ENCODE data around the gene SLCO1B1. TPM values are rescaled to one million over a fixed set of nuclear protein-coding genes. Genes with fewer than 3 reads are reported as not detected.

The SLCO1B1 gene
- total and polyA plus RNA-seq, 2 donors (not counting 1 experiment from before 2014, with no cell fraction given) = not detected

GRCh38 chr12:21111732-21112131 lies 19.3 kb upstream of the SLCO1B1 start:
- no peak overlapping the region for H3K4me3 Mint-ChIP-seq
- H3K36me3 ChIP-seq (replicated peaks in 1 of 2; ENCODE audit: control extremely low read depth in 1 of 2, control insufficient read depth in 1 of 2, extremely low read depth in 1 of 2, insufficient read depth in 2 of 2, low read length in 1 of 2) = no peaks in the 10 kb centered on the region
- H2AFZ ChIP-seq (ENCODE audit: insufficient read depth, low read depth, low read length, poor library complexity, severe bottlenecking) = no peak overlapping the region
- H4K20me1 ChIP-seq (ENCODE audit: control insufficient read depth, insufficient read depth, low read length, poor library complexity, severe bottlenecking) = no peaks in the 10 kb centered on the region
- H3K27ac Mint-ChIP-seq = no peak overlapping the region
- ATAC-seq (ENCODE audit: low read depth) (no peak), DNase-seq (no peak)
- CTCF ChIA-PET = no interaction called here
- H3K79me2 ChIP-seq (ENCODE audit: control insufficient read depth, insufficient read depth, low read length) = no peaks in the 10 kb centered on the region
- H3K4me1 ChIP-seq (ENCODE audit: control insufficient read depth in 2 of 2, insufficient read depth in 2 of 2, low read length in 2 of 2) = no peaks in the 10 kb centered on the region
- intact Hi-C loops (cut with micrococcal nuclease) = no loop called here
- no peak overlapping the region for H3K4me2 ChIP-seq (replicated peaks; ENCODE audit: low read depth, low read length, poor library complexity, severe bottlenecking)
- WGBS (ENCODE audit: insufficient coverage) = 72% methylated on average over 2 of the region's 4 CpGs
- no peaks in the 10 kb centered on the region for H3K27me3 Mint-ChIP-seq
- no peaks in the 10 kb centered on the region for H3K4me1 Mint-ChIP-seq
- peaks cover 0 to 2% (median 0%) of the 10 kb centered on the region in 3 donors for H3K9me3 ChIP-seq (ENCODE audit: control extremely low read depth in 1 of 3, control insufficient read depth in 2 of 3, insufficient read depth in 1 of 3, low read length in 2 of 3)
- H3K9me3 Mint-ChIP-seq (ENCODE audit: insufficient read depth) = peaks cover 7% of the 10 kb centered on the region
- H3K4me3 ChIP-seq (ENCODE audit: control extremely low read depth in 1 of 5, extremely low read depth in 1 of 5, insufficient read depth in 1 of 5, low read depth in 2 of 5, low read length in 4 of 5) = no peak overlapping the region
- TF ChIP-seq CTCF (IDR thresholded peaks at IDR 0.05) = no peak
- POLR2A ChIA-PET = no interaction called here
- H3K27ac ChIP-seq (ENCODE audit: low read length in 2 of 2) = no peak overlapping the region
- no peak overlapping the region for H3K9ac ChIP-seq (ENCODE audit: low read length)
- H3K27me3 ChIP-seq (replicated peaks in 1 of 4; ENCODE audit: control extremely low read depth in 1 of 4, control insufficient read depth in 3 of 4, insufficient read depth in 4 of 4, low read length in 3 of 4) = no peaks in the 10 kb centered on the region

GRCh38 chr12:21113266-21113665 lies 17.7 kb upstream of the SLCO1B1 start:
- ATAC-seq (ENCODE audit: low read depth) (no peak), DNase-seq (no peak)
- ChIA-PET POLR2A (no interaction called here), CTCF (no interaction called here)
- Histone ChIP-seq H3K4me1 (ENCODE audit: control insufficient read depth in 2 of 2, insufficient read depth in 2 of 2, low read length in 2 of 2) (no peaks in the 10 kb centered on the region), H3K36me3 (replicated peaks in 1 of 2; ENCODE audit: control extremely low read depth in 1 of 2, control insufficient read depth in 1 of 2, extremely low read depth in 1 of 2, insufficient read depth in 2 of 2, low read length in 1 of 2) (no peaks in the 10 kb centered on the region), H3K27me3 (replicated peaks in 1 of 4; ENCODE audit: control extremely low read depth in 1 of 4, control insufficient read depth in 3 of 4, insufficient read depth in 4 of 4, low read length in 3 of 4) (no peaks in the 10 kb centered on the region), H3K9me3 (ENCODE audit: control extremely low read depth in 1 of 3, control insufficient read depth in 2 of 3, insufficient read depth in 1 of 3, low read length in 2 of 3) (peaks cover 0 to 2% (median 0%) of the 10 kb centered on the region in 3 donors), H3K27ac (ENCODE audit: low read length in 2 of 2) (no peak overlapping the region), H3K4me3 (ENCODE audit: control extremely low read depth in 1 of 5, extremely low read depth in 1 of 5, insufficient read depth in 1 of 5, low read depth in 2 of 5, low read length in 4 of 5) (no peak overlapping the region), H3K4me2 (replicated peaks; ENCODE audit: low read depth, low read length, poor library complexity, severe bottlenecking) (no peak overlapping the region), H4K20me1 (ENCODE audit: control insufficient read depth, insufficient read depth, low read length, poor library complexity, severe bottlenecking) (no peaks in the 10 kb centered on the region), H2AFZ (ENCODE audit: insufficient read depth, low read depth, low read length, poor library complexity, severe bottlenecking) (no peak overlapping the region), H3K9ac (ENCODE audit: low read length) (no peak overlapping the region), H3K79me2 (ENCODE audit: control insufficient read depth, insufficient read depth, low read length) (no peaks in the 10 kb centered on the region)
- Mint-ChIP-seq H3K4me1 (no peaks in the 10 kb centered on the region), H3K27me3 (no peaks in the 10 kb centered on the region), H3K9me3 (ENCODE audit: insufficient read depth) (peaks cover 7% of the 10 kb centered on the region), H3K4me3 (no peak overlapping the region), H3K27ac (no peak overlapping the region)
- intact Hi-C loops (cut with micrococcal nuclease) = no loop called here
- no peak for TF ChIP-seq CTCF (IDR thresholded peaks at IDR 0.05)
- WGBS (ENCODE audit: insufficient coverage) = no CpG with 5 or more reads among the region's 7 CpGs

Data from B cell (primary cell).